ENCODE results near the gene EML6. TPM values are rescaled to one million over a fixed set of nuclear protein-coding genes. Genes with fewer than 3 reads are reported as not detected.

The EML6 gene
- total and polyA plus RNA-seq, 10 of the 15 experiments (the other 5 are each of a cell fraction or from before 2014, with no cell fraction given) = 0.09 to 0.67 (median 0.21) TPM

DNA sequence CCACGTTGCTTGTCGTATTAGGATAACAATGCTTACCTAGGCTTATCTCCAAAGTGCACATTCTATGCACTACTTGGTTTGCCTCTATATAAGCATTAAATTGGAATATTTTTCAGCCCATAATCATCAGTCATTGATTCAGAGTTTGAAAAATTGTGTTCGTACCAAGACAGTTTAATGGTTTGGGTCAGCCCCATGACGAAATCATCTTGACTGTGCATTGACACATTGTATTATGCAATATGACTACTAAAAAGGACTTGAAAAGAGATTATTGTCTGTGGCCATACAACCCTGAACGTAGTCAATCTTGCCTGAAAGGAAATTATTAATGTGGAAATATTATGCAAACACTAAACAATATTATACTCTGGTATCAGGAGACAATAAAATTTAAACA is 141.3 kb downstream of the EML6 start:
- H3K36me3 ChIP-seq (ENCODE audit: control insufficient read depth in 2 of 2, insufficient read depth in 2 of 2, low read length in 1 of 2) = no peaks in the 10 kb centered on the region
- H3K4me2 ChIP-seq (ENCODE audit: control insufficient read depth, insufficient read depth) = no peak overlapping the region
- ATAC-seq (no peak), FAIRE-seq (no peak), DNase-seq (ENCODE audit: low read depth, low spot score) (no peak)
- no peak overlapping the region for H3K27ac ChIP-seq (ENCODE audit: control insufficient read depth, insufficient read depth)
- H4K20me1 ChIP-seq (ENCODE audit: control insufficient read depth, insufficient read depth) = no peaks in the 10 kb centered on the region
- ChIA-PET RAD21 (ENCODE audit: unreplicated experiment) (no interaction called here), POLR2A (no interaction called here), CTCF (interaction anchor here (1.1 kb wide), 2 partner anchors 26 to 305 kb away, joined by 3 to 4 read pairs; no protein-coding TSS in a partner anchor), SMC1A (ENCODE audit: uncharacterized antibody, unreplicated experiment) (interaction anchor here (1.1 kb wide), 1 partner anchor 67 kb away, joined by 3 read pairs; no protein-coding TSS in a partner anchor)
- in situ Hi-C loops (cut with MboI) = no loop called here
- no peaks in the 10 kb centered on the region; a peak in 1 of 4 replicates for H3K27me3 ChIP-seq (replicated peaks in 1 of 2; ENCODE audit: control insufficient read depth in 2 of 2, insufficient read depth in 2 of 2, low read length in 1 of 2)
- H3K9ac ChIP-seq (ENCODE audit: control insufficient read depth, insufficient read depth, low read length) = no peak overlapping the region
- BruUV-seq (replicated peaks) = no TSS peak
- H3K4me3 ChIP-seq = no peak overlapping the region
- 34% methylated on average over 5 of the region's 5 CpGs for WGBS (ENCODE audit: insufficient coverage, insufficient replicate concordance, low lambda C conversion rate, missing lambda C conversion rate)
- H2AFZ ChIP-seq (ENCODE audit: control insufficient read depth, low read depth, low read length) = no peak overlapping the region
- peaks cover 14% of the 10 kb centered on the region for H3K4me1 ChIP-seq (ENCODE audit: control insufficient read depth, insufficient read depth, low read length)
- H3K9me3 ChIP-seq (replicated peaks; ENCODE audit: control insufficient read depth, insufficient read depth, low read length) = no peaks in the 10 kb centered on the region
- intact Hi-C loops (cut with micrococcal nuclease; ENCODE audit: unreplicated experiment) = no loop called here
- H3K79me2 ChIP-seq (ENCODE audit: control insufficient read depth, insufficient read depth, low read length) = no peaks in the 10 kb centered on the region
- TF ChIP-seq TCF7 (IDR thresholded peaks at IDR 0.05; ENCODE audit: borderline replicate concordance) (no peak), TCF12 (IDR thresholded peaks at IDR 0.05; ENCODE audit: low read depth, low read length) (no peak), POLR2AphosphoS2 (IDR thresholded peaks at IDR 0.05; ENCODE audit: low read depth, low read length) (no peak), STAT1 (conservative IDR thresholded peaks at IDR 0.05) (no peak), ZNF274 (IDR thresholded peaks at IDR 0.05; ENCODE audit: insufficient read depth, insufficient read length) (no peak), RCOR1 (conservative IDR thresholded peaks at IDR 0.05; ENCODE audit: low read depth, low read length) (no peak), IKZF2 (IDR thresholded peaks at IDR 0.05) (no peak), MTA3 (IDR thresholded peaks at IDR 0.05; ENCODE audit: borderline replicate concordance, low read length) (no peak), YBX1 (IDR thresholded peaks at IDR 0.05) (no peak), RFX5 (IDR thresholded peaks at IDR 0.05; ENCODE audit: low read depth, low read length) (no peak), NFXL1 (IDR thresholded peaks at IDR 0.05; ENCODE audit: borderline replicate concordance) (no peak), CHD2 (IDR thresholded peaks at IDR 0.05; ENCODE audit: borderline replicate concordance, low read depth, low read length) (no peak), JUNB (IDR thresholded peaks at IDR 0.05) (no peak)
- TF ChIP-seq, protein P1, sequence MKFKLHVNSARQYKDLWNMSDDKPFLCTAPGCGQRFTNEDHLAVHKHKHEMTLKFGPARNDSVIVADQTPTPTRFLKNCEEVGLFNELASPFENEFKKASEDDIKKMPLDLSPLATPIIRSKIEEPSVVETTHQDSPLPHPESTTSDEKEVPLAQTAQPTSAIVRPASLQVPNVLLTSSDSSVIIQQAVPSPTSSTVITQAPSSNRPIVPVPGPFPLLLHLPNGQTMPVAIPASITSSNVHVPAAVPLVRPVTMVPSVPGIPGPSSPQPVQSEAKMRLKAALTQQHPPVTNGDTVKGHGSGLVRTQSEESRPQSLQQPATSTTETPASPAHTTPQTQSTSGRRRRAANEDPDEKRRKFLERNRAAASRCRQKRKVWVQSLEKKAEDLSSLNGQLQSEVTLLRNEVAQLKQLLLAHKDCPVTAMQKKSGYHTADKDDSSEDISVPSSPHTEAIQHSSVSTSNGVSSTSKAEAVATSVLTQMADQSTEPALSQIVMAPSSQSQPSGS (IDR thresholded peaks at IDR 0.05; ENCODE audit: low read length) = no peak
- TF ChIP-seq, protein P2, sequence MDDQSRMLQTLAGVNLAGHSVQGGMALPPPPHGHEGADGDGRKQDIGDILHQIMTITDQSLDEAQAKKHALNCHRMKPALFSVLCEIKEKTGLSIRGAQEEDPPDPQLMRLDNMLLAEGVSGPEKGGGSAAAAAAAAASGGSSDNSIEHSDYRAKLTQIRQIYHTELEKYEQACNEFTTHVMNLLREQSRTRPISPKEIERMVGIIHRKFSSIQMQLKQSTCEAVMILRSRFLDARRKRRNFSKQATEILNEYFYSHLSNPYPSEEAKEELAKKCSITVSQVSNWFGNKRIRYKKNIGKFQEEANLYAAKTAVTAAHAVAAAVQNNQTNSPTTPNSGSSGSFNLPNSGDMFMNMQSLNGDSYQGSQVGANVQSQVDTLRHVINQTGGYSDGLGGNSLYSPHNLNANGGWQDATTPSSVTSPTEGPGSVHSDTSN (IDR thresholded peaks at IDR 0.05; ENCODE audit: insufficient replicate concordance, low read depth, low read length) = no peak
- TF ChIP-seq, protein P3, sequence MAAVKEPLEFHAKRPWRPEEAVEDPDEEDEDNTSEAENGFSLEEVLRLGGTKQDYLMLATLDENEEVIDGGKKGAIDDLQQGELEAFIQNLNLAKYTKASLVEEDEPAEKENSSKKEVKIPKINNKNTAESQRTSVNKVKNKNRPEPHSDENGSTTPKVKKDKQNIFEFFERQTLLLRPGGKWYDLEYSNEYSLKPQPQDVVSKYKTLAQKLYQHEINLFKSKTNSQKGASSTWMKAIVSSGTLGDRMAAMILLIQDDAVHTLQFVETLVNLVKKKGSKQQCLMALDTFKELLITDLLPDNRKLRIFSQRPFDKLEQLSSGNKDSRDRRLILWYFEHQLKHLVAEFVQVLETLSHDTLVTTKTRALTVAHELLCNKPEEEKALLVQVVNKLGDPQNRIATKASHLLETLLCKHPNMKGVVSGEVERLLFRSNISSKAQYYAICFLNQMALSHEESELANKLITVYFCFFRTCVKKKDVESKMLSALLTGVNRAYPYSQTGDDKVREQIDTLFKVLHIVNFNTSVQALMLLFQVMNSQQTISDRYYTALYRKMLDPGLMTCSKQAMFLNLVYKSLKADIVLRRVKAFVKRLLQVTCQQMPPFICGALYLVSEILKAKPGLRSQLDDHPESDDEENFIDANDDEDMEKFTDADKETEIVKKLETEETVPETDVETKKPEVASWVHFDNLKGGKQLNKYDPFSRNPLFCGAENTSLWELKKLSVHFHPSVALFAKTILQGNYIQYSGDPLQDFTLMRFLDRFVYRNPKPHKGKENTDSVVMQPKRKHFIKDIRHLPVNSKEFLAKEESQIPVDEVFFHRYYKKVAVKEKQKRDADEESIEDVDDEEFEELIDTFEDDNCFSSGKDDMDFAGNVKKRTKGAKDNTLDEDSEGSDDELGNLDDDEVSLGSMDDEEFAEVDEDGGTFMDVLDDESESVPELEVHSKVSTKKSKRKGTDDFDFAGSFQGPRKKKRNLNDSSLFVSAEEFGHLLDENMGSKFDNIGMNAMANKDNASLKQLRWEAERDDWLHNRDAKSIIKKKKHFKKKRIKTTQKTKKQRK (IDR thresholded peaks at IDR 0.05; ENCODE audit: low read depth, low read length) = no peak
- TF ChIP-seq, protein P4, sequence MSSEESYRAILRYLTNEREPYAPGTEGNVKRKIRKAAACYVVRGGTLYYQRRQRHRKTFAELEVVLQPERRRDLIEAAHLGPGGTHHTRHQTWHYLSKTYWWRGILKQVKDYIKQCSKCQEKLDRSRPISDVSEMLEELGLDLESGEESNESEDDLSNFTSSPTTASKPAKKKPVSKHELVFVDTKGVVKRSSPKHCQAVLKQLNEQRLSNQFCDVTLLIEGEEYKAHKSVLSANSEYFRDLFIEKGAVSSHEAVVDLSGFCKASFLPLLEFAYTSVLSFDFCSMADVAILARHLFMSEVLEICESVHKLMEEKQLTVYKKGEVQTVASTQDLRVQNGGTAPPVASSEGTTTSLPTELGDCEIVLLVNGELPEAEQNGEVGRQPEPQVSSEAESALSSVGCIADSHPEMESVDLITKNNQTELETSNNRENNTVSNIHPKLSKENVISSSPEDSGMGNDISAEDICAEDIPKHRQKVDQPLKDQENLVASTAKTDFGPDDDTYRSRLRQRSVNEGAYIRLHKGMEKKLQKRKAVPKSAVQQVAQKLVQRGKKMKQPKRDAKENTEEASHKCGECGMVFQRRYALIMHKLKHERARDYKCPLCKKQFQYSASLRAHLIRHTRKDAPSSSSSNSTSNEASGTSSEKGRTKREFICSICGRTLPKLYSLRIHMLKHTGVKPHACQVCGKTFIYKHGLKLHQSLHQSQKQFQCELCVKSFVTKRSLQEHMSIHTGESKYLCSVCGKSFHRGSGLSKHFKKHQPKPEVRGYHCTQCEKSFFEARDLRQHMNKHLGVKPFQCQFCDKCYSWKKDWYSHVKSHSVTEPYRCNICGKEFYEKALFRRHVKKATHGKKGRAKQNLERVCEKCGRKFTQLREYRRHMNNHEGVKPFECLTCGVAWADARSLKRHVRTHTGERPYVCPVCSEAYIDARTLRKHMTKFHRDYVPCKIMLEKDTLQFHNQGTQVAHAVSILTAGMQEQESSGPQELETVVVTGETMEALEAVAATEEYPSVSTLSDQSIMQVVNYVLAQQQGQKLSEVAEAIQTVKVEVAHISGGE (CRISPR knock-in tag; IDR thresholded peaks at IDR 0.05) = no peak

Data from GM12878 (cell line).